ENCODE results near the gene PROCA1. TPM values are rescaled to one million over a fixed set of nuclear protein-coding genes. Genes with fewer than 3 reads are reported as not detected.

PROCA1 gene
- polyA plus RNA-seq, 3 donors, result 0.31 to 8.9 (median 0.78) TPM

DNA sequence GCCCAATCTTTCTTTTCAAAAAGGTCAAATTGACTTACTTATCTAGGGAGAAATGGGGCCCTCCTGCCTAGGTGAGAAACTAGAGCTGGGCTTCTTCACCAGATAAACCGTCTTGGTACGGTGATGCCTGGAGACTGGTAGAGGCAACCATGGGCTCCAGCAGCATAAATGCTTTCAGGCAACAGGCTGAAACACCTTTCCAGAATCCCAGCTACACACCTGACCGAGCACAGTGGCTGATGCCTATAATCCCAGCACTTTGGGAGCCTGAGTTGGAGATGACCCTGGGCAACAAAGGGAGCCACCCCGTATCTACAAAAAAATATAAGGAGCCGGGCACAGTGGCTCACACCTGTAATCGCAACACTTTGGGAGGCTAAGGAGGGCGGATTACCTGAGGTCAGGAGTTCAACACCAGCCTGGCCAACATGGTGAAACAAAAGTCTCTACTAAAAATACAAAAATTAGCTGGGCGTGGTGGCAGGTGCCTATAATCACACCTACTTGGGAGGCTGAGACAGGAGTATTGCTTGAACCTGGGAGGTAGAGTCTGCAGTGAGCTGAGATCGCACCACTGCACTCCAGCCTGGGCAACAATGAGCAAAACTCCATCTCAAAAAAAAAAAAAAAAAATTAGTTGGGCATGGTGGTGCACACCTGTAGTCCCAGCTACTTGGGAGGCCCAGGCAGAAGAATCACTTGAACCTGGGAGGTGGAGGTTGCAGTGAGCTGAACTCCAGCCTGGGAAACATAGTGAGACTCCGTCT, 40.1 kb upstream of the PROCA1 start:
- H3K79me2 ChIP-seq (ENCODE audit: insufficient read depth, low read length), result no peaks in the 10 kb centered on the region
- H3K4me2 ChIP-seq (replicated peaks; ENCODE audit: extremely low read depth, low read length, poor library complexity, severe bottlenecking), result no peak overlapping the region
- no peak overlapping the region for H3K4me3 ChIP-seq (replicated peaks in 1 of 3; ENCODE audit: low read depth in 2 of 3, low read length in 3 of 3)
- H3K27me3 Mint-ChIP-seq (ENCODE audit: low read depth in 3 of 3), result peaks cover 2 to 11% (median 3%) of the 10 kb centered on the region in 3 donors
- no peak for DNase-seq
- H3K4me1 Mint-ChIP-seq, result peaks cover 6% of the 10 kb centered on the region
- H3K9me3 ChIP-seq (replicated peaks in 1 of 2; ENCODE audit: control insufficient read depth in 1 of 2, insufficient read depth in 1 of 2, low read length in 2 of 2), result no peaks in the 10 kb centered on the region
- no peaks in the 10 kb centered on the region for H4K20me1 ChIP-seq (ENCODE audit: insufficient read depth, low read length)
- no peak overlapping the region for H3K9ac ChIP-seq (ENCODE audit: insufficient read depth, low read length, poor library complexity, severe bottlenecking)
- H3K4me3 Mint-ChIP-seq, result no peak overlapping the region
- H2AFZ ChIP-seq (ENCODE audit: insufficient read depth, low read depth, low read length, poor library complexity, severe bottlenecking), result no peak overlapping the region
- no peaks in the 10 kb centered on the region for H3K27me3 ChIP-seq (ENCODE audit: control insufficient read depth in 2 of 2, insufficient read depth in 2 of 2, low read length in 2 of 2)
- intact Hi-C loops (cut with micrococcal nuclease), result no loop called here
- 98% methylated on average over 5 of the region's 10 CpGs for WGBS (ENCODE audit: insufficient coverage)
- TF ChIP-seq, protein P1, sequence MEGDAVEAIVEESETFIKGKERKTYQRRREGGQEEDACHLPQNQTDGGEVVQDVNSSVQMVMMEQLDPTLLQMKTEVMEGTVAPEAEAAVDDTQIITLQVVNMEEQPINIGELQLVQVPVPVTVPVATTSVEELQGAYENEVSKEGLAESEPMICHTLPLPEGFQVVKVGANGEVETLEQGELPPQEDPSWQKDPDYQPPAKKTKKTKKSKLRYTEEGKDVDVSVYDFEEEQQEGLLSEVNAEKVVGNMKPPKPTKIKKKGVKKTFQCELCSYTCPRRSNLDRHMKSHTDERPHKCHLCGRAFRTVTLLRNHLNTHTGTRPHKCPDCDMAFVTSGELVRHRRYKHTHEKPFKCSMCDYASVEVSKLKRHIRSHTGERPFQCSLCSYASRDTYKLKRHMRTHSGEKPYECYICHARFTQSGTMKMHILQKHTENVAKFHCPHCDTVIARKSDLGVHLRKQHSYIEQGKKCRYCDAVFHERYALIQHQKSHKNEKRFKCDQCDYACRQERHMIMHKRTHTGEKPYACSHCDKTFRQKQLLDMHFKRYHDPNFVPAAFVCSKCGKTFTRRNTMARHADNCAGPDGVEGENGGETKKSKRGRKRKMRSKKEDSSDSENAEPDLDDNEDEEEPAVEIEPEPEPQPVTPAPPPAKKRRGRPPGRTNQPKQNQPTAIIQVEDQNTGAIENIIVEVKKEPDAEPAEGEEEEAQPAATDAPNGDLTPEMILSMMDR (IDR thresholded peaks at IDR 0.05), result no peak
- H3K36me3 Mint-ChIP-seq, result peaks cover 5 to 14% of the 10 kb centered on the region in 2 donors
- H3K4me1 ChIP-seq (ENCODE audit: control insufficient read depth in 1 of 2, insufficient read depth in 2 of 2, low read length in 2 of 2), result no peaks in the 10 kb centered on the region
- H3K27ac Mint-ChIP-seq, result no peak overlapping the region
- no peaks in the 10 kb centered on the region for H3K9me3 Mint-ChIP-seq
- no peak overlapping the region for H3K27ac ChIP-seq (ENCODE audit: low read depth in 1 of 2, low read length in 2 of 2)
- H3K36me3 ChIP-seq (replicated peaks in 1 of 2; ENCODE audit: control insufficient read depth in 1 of 2, insufficient read depth in 2 of 2, low read length in 2 of 2), result no peaks in the 10 kb centered on the region

DNA sequence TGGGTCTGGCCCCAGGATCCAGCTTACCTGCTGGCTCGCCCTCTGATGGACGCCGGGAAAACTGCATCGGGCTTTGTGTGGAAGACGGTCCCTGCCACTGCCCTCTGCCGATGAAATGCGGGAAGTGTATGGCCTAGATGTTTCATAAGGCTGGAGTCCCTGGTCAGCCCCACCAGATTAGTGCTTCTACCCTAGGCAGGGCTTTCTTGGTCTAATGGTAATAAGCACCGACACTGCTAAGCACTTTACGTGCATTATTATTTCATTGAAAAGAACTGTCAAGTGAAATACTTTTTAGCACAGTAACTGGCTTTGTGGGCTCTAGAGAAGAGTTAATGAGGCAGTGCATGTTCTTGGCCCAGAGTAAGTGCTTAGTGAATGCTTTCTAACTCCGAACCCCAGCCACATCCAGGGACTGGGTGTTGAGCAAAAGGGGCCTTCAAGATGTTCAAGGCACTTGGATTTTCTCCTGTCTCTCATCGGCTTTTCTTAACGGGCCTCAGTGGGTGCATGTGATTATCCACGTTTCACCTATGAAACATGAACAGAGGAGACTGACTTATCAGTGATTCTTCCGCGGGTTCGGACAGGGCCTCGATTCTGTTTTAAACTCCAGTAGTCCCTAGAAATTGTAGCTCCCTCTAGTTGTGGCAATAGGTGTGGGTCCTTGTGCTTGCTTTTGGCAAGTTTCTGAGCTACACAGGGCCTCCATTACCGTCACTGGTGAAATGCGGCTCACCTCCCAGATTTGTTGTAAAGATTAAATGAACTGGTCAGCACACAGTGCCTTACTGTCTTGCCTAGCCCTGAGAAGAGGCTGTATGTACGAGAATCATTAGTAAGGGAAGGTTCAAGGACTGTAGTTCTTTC, 38.7 kb upstream of the PROCA1 start:
- Histone ChIP-seq H3K9ac (ENCODE audit: insufficient read depth, low read length, poor library complexity, severe bottlenecking) (no peak overlapping the region), H3K27me3 (ENCODE audit: control insufficient read depth in 2 of 2, insufficient read depth in 2 of 2, low read length in 2 of 2) (peaks cover 0 to 3% of the 10 kb centered on the region in 2 donors), H4K20me1 (ENCODE audit: insufficient read depth, low read length) (peaks cover 8% of the 10 kb centered on the region), H2AFZ (ENCODE audit: insufficient read depth, low read depth, low read length, poor library complexity, severe bottlenecking) (no peak overlapping the region), H3K9me3 (replicated peaks in 1 of 2; ENCODE audit: control insufficient read depth in 1 of 2, insufficient read depth in 1 of 2, low read length in 2 of 2) (no peaks in the 10 kb centered on the region), H3K4me2 (replicated peaks; ENCODE audit: extremely low read depth, low read length, poor library complexity, severe bottlenecking) (no peak overlapping the region), H3K4me3 (replicated peaks in 1 of 3; ENCODE audit: low read depth in 2 of 3, low read length in 3 of 3) (no peak overlapping the region), H3K36me3 (replicated peaks in 1 of 2; ENCODE audit: control insufficient read depth in 1 of 2, insufficient read depth in 2 of 2, low read length in 2 of 2) (no peaks in the 10 kb centered on the region), H3K4me1 (ENCODE audit: control insufficient read depth in 1 of 2, insufficient read depth in 2 of 2, low read length in 2 of 2) (peaks cover 3 to 5% of the 10 kb centered on the region in 2 donors), H3K79me2 (ENCODE audit: insufficient read depth, low read length) (no peaks in the 10 kb centered on the region), H3K27ac (ENCODE audit: low read depth in 1 of 2, low read length in 2 of 2) (no peak overlapping the region)
- TF ChIP-seq, protein P1 (IDR thresholded peaks at IDR 0.05), result peak; percentile 99
- intact Hi-C loops (cut with micrococcal nuclease), result loop anchor here (1.0 kb wide), 2 partner anchors 23 to 24 kb away; partner anchors contain the start of gene TLCD1 (in 1 of the 2)
- Mint-ChIP-seq H3K27ac (no peak overlapping the region), H3K4me1 (peaks cover 3% of the 10 kb centered on the region), H3K4me3 (no peak overlapping the region), H3K27me3 (ENCODE audit: low read depth in 3 of 3) (peaks cover 2 to 12% (median 12%) of the 10 kb centered on the region in 3 donors), H3K36me3 (peaks cover 6 to 7% of the 10 kb centered on the region in 2 donors), H3K9me3 (no peaks in the 10 kb centered on the region)
- DNase-seq, result peak; percentile 84 to 91 (median 89)
- WGBS (ENCODE audit: insufficient coverage), result 48% methylated on average over 16 of the region's 20 CpGs

Data from CD14-positive monocyte (primary cell).